ENCODE measurements around the gene TENT5A. TPM values are rescaled to one million over a fixed set of nuclear protein-coding genes. Genes with fewer than 3 reads are reported as not detected.

The TENT5A gene
- total RNA-seq, 1 donor from 2014 or later, result 2.7 TPM

- no peak overlapping the region for H3K4me3 Mint-ChIP-seq (ENCODE audit: unreplicated experiment)
- DNase-seq, result no peak
- no peaks in the 10 kb centered on the region for H3K9me3 Mint-ChIP-seq (ENCODE audit: unreplicated experiment)
- TF ChIP-seq CTCF (IDR thresholded peaks at IDR 0.05; ENCODE audit: partially characterized antibody, unreplicated experiment), result no peak
- H3K27ac Mint-ChIP-seq (ENCODE audit: unreplicated experiment), result no peak overlapping the region
- H3K36me3 Mint-ChIP-seq (ENCODE audit: unreplicated experiment), result peaks cover 4% of the 10 kb centered on the region
- no peaks in the 10 kb centered on the region for H3K27me3 Mint-ChIP-seq (ENCODE audit: unreplicated experiment)
- peaks cover 11% of the 10 kb centered on the region for H3K4me1 Mint-ChIP-seq (ENCODE audit: low read depth, unreplicated experiment)
Measured at GRCh38 chr6:81764531-81764930, 12.1 kb upstream of the TENT5A start.

- DNase-seq, result no peak
- H3K36me3 Mint-ChIP-seq (ENCODE audit: unreplicated experiment), result peaks cover 4% of the 10 kb centered on the region
- no peaks in the 10 kb centered on the region for H3K9me3 Mint-ChIP-seq (ENCODE audit: unreplicated experiment)
- H3K27ac Mint-ChIP-seq (ENCODE audit: unreplicated experiment), result no peak overlapping the region
- peaks cover 11% of the 10 kb centered on the region for H3K4me1 Mint-ChIP-seq (ENCODE audit: low read depth, unreplicated experiment)
- H3K27me3 Mint-ChIP-seq (ENCODE audit: unreplicated experiment), result no peaks in the 10 kb centered on the region
- no peak for TF ChIP-seq CTCF (IDR thresholded peaks at IDR 0.05; ENCODE audit: partially characterized antibody, unreplicated experiment)
- no peak overlapping the region for H3K4me3 Mint-ChIP-seq (ENCODE audit: unreplicated experiment)
Measured at GRCh38 chr6:81763968-81764367, 11.5 kb upstream of the TENT5A start.

- Mint-ChIP-seq H3K9me3 (ENCODE audit: unreplicated experiment) (no peaks in the 10 kb centered on the region), H3K27me3 (ENCODE audit: unreplicated experiment) (no peaks in the 10 kb centered on the region), H3K27ac (ENCODE audit: unreplicated experiment) (no peak overlapping the region), H3K4me3 (ENCODE audit: unreplicated experiment) (no peak overlapping the region), H3K36me3 (ENCODE audit: unreplicated experiment) (peaks cover 4% of the 10 kb centered on the region), H3K4me1 (ENCODE audit: low read depth, unreplicated experiment) (peaks cover 11% of the 10 kb centered on the region)
- no peak for DNase-seq
- TF ChIP-seq CTCF (IDR thresholded peaks at IDR 0.05; ENCODE audit: partially characterized antibody, unreplicated experiment), result no peak
Measured at GRCh38 chr6:81763051-81763450, 10.6 kb upstream of the TENT5A start.

GRCh38 chr6:81762606-81763005 is 10.1 kb upstream of the TENT5A start:
- peaks cover 4% of the 10 kb centered on the region for H3K36me3 Mint-ChIP-seq (ENCODE audit: unreplicated experiment)
- no peak overlapping the region for H3K27ac Mint-ChIP-seq (ENCODE audit: unreplicated experiment)

GRCh38 chr6:81762132-81762531 is 9.7 kb upstream of the TENT5A start:
- TF ChIP-seq CTCF (IDR thresholded peaks at IDR 0.05; ENCODE audit: partially characterized antibody, unreplicated experiment), result no peak
- H3K9me3 Mint-ChIP-seq (ENCODE audit: unreplicated experiment), result peaks cover 2% of the 10 kb centered on the region
- H3K4me3 Mint-ChIP-seq (ENCODE audit: unreplicated experiment), result no peak overlapping the region
- H3K27ac Mint-ChIP-seq (ENCODE audit: unreplicated experiment), result no peak overlapping the region
- DNase-seq, result no peak
- H3K4me1 Mint-ChIP-seq (ENCODE audit: low read depth, unreplicated experiment), result peaks cover 19% of the 10 kb centered on the region
- H3K36me3 Mint-ChIP-seq (ENCODE audit: unreplicated experiment), result peaks cover 4% of the 10 kb centered on the region
- no peaks in the 10 kb centered on the region for H3K27me3 Mint-ChIP-seq (ENCODE audit: unreplicated experiment)

More at GRCh38 chr6:81762606-81763005, 10.1 kb upstream of the TENT5A start:
- H3K27me3 Mint-ChIP-seq (ENCODE audit: unreplicated experiment), result no peaks in the 10 kb centered on the region
- peaks cover 14% of the 10 kb centered on the region for H3K4me1 Mint-ChIP-seq (ENCODE audit: low read depth, unreplicated experiment)
- TF ChIP-seq CTCF (IDR thresholded peaks at IDR 0.05; ENCODE audit: partially characterized antibody, unreplicated experiment), result no peak
- DNase-seq, result no peak
- no peak overlapping the region for H3K4me3 Mint-ChIP-seq (ENCODE audit: unreplicated experiment)
- no peaks in the 10 kb centered on the region for H3K9me3 Mint-ChIP-seq (ENCODE audit: unreplicated experiment)
